ENCODE data around the gene FBXO31. TPM values are rescaled to one million over a fixed set of nuclear protein-coding genes. Genes with fewer than 3 reads are reported as not detected.

The FBXO31 gene
- total RNA-seq, 2 donors from 2014 or later: 39.5 to 65.8 TPM

DNA sequence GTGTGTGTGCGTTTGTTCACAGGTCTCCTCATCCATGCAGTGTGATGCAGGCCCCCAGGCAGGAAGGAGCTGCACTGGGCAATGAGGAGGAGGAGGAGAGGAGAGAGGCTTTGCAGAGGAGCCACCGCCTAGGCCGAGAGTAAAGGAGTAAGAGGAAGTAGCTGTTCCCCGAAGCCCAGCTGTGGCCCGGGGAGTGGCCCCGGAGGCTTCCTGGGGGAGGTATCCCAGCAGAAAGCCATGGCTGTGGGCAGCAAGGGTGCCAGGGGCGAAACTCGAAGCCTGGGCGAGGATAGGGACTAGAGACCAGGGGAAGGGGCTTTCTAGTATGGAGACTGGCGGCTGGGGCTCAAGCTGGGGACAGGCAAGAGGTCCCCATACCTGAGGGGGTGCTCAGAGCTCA lies 78.6 kb downstream of the FBXO31 start:
- no peak for DNase-seq (ENCODE audit: low spot score)
- no peaks in the 10 kb centered on the region for H3K36me3 ChIP-seq
- no peak overlapping the region for H3K4me3 ChIP-seq
- H3K4me1 ChIP-seq (replicated peaks): no peaks in the 10 kb centered on the region
- no peak for TF ChIP-seq POLR2AphosphoS5 (IDR thresholded peaks at IDR 0.05)
- TF ChIP-seq, protein P1, sequence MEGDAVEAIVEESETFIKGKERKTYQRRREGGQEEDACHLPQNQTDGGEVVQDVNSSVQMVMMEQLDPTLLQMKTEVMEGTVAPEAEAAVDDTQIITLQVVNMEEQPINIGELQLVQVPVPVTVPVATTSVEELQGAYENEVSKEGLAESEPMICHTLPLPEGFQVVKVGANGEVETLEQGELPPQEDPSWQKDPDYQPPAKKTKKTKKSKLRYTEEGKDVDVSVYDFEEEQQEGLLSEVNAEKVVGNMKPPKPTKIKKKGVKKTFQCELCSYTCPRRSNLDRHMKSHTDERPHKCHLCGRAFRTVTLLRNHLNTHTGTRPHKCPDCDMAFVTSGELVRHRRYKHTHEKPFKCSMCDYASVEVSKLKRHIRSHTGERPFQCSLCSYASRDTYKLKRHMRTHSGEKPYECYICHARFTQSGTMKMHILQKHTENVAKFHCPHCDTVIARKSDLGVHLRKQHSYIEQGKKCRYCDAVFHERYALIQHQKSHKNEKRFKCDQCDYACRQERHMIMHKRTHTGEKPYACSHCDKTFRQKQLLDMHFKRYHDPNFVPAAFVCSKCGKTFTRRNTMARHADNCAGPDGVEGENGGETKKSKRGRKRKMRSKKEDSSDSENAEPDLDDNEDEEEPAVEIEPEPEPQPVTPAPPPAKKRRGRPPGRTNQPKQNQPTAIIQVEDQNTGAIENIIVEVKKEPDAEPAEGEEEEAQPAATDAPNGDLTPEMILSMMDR (IDR thresholded peaks at IDR 0.05): no peak
- no peak for TF ChIP-seq POLR2A (IDR thresholded peaks at IDR 0.05)
- no peak overlapping the region for H3K27ac ChIP-seq
- H3K27me3 ChIP-seq (replicated peaks; ENCODE audit: insufficient read depth): no peaks in the 10 kb centered on the region
- intact Hi-C loops (cut with DNase I): no loop called here
- no peaks in the 10 kb centered on the region for H3K9me3 ChIP-seq
- WGBS: 84% methylated on average over 10 of the region's 10 CpGs

DNA sequence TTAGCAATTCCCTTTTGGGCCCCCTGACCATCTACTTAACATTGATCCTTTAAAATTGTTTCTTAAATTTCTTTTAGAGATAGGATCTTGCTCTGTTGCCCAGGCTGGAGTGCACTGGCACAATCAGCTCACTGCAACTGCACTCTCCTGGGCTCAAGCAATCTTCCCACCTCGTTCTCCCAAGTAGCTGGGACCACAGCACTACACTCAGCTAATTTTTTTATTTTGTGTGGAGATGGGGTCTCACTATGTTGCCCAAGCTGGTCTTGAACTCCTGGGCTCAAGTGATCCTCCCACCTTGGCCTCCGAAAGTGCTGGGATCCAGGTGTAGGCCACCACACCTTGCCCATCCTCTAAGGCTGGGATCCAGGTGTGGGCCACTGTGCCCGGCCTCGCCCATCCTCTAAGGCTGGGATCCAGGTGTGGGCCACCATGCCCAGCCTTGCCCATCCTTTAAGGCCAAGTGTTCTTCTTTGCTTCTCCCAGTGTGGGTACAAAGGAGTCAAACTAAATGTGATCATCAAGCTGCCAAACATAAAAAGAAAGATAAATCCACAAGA lies 79.5 kb downstream of the FBXO31 start:
- no peak overlapping the region for H3K4me3 ChIP-seq
- WGBS: 92% methylated on average over 4 of the region's 4 CpGs
- H3K9me3 ChIP-seq: no peaks in the 10 kb centered on the region
- H3K4me1 ChIP-seq (replicated peaks): no peaks in the 10 kb centered on the region
- H3K27ac ChIP-seq: no peak overlapping the region
- no peak for TF ChIP-seq POLR2AphosphoS5 (IDR thresholded peaks at IDR 0.05)
- TF ChIP-seq, protein P1 (IDR thresholded peaks at IDR 0.05): no peak
- no peak for TF ChIP-seq POLR2A (IDR thresholded peaks at IDR 0.05)
- H3K36me3 ChIP-seq: no peaks in the 10 kb centered on the region
- no peak for DNase-seq (ENCODE audit: low spot score)
- intact Hi-C loops (cut with DNase I): no loop called here
- no peaks in the 10 kb centered on the region for H3K27me3 ChIP-seq (replicated peaks; ENCODE audit: insufficient read depth)

DNA sequence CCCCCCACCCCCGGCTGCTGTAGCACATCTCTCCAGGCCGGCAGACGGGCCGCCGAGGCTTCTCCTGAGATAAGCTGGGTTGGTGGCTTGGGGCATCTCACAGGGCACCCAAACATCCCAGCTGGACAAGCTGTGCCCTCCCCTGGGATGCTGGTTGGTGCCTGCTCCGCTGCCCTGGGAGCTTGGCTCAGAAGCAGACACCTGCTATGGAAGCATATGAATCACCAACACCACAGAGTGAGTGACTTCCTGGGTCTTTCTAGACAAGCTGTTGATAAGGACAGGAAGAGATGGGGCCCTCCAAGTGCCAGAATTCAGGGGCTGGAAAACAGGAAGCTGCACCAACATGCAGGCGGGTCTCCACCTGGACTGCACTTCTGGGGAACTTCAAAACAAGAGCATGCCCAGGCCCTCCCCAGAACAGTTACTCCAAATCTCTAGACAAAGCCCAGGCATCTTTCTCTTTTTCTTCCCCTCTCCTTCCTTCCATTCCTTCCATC lies 80.1 kb downstream of the FBXO31 start:
- whole genome bisulfite sequencing: 79% methylated on average over 7 of the region's 7 CpGs
- Histone ChIP-seq H3K27me3 (replicated peaks; ENCODE audit: insufficient read depth) (no peaks in the 10 kb centered on the region), H3K27ac (no peak overlapping the region), H3K9me3 (no peaks in the 10 kb centered on the region), H3K36me3 (no peaks in the 10 kb centered on the region), H3K4me1 (replicated peaks) (no peaks in the 10 kb centered on the region), H3K4me3 (no peak overlapping the region)
- no peak for DNase-seq (ENCODE audit: low spot score)
- intact Hi-C loops (cut with DNase I): no loop called here
- TF ChIP-seq POLR2AphosphoS5 (IDR thresholded peaks at IDR 0.05) (no peak), POLR2A (IDR thresholded peaks at IDR 0.05) (no peak)
- TF ChIP-seq, protein P1 (IDR thresholded peaks at IDR 0.05): no peak

DNA sequence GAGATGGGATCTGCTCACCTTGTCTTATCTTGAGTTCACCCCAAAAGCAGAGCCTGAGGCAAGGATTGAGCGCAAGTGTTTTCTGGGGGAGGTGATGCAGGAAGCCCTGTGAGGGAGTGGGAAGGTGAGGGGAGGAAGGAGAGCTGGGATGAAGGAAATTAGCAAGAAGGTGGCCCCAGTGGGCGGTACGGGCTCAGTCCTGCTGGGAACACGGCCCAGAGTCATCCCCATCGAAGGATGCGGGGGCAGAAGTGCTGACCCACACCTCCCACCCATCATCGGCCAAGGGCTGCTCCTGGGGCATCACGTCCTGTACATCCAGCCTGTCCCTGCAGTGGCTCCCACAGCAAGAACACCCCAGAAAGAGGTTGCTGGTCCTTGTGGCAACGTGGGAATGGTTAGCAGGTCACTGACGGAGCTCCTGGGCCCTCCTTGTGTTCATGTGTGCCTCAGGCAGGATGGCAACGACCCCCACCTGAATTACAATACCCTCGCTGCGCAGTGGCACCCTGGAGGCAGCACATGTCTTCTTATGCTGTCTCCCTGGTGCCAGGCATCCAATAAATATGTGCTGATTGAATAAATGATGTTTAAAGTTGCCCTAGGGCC lies 84.6 kb downstream of the FBXO31 start:
- no peaks in the 10 kb centered on the region for H3K36me3 ChIP-seq
- intact Hi-C loops (cut with DNase I): no loop called here
- no peak overlapping the region for H3K4me3 ChIP-seq
- WGBS: 91% methylated on average over 13 of the region's 13 CpGs
- no peak for DNase-seq (ENCODE audit: low spot score)
- H3K4me1 ChIP-seq (replicated peaks): no peaks in the 10 kb centered on the region
- no peak overlapping the region for H3K27ac ChIP-seq
- H3K9me3 ChIP-seq: no peaks in the 10 kb centered on the region
- TF ChIP-seq, protein P1 (IDR thresholded peaks at IDR 0.05): no peak
- TF ChIP-seq POLR2A (IDR thresholded peaks at IDR 0.05) (no peak), POLR2AphosphoS5 (IDR thresholded peaks at IDR 0.05) (no peak)
- no peaks in the 10 kb centered on the region for H3K27me3 ChIP-seq (replicated peaks; ENCODE audit: insufficient read depth)
